Chondrocyte (in vitro differentiated cells): ENCODE results near the gene FTO. TPM values are rescaled to one million over a fixed set of nuclear protein-coding genes. Genes with fewer than 3 reads are reported as not detected.

ENCODE experiments used
- DNase-seq: peaks from one replicate; pipeline ENCODE4 v3.0.0; 2021; ENCODE audit warnings: mixed read lengths, low spot score
- H3K27ac Mint-ChIP-seq: one replicate; pipeline ENCODE4 v1.8.0; 2021; ENCODE audit warnings: mild to moderate bottlenecking, moderate library complexity, mixed read lengths; ENCODE audit not compliant: unreplicated experiment
- H3K27me3 Mint-ChIP-seq: 2 replicates; pipeline ENCODE4 v1.8.0; 2021; ENCODE audit warnings: low read depth, mixed read lengths
- H3K36me3 Mint-ChIP-seq: 2 replicates; pipeline ENCODE4 v1.8.0; 2021; ENCODE audit warnings: low read depth, mixed read lengths
- H3K4me1 Mint-ChIP-seq: 2 replicates; pipeline ENCODE4 v1.8.0; 2021; ENCODE audit warnings: low read depth, mild to moderate bottlenecking, mixed read lengths
- H3K4me3 Mint-ChIP-seq: one replicate; pipeline ENCODE4 v1.8.0; 2021; ENCODE audit warnings: mild to moderate bottlenecking, moderate library complexity, mixed read lengths; ENCODE audit not compliant: unreplicated experiment
- H3K9me3 Mint-ChIP-seq: 2 replicates; pipeline ENCODE4 v1.8.0; 2021; ENCODE audit warnings: low read depth, mixed read lengths
- CTCF ChIP-seq: fragments of 200-600 bp; sonication (generic); IDR thresholded peaks from 2 replicates; pipeline ENCODE4 v1.5.0; 2021; ENCODE audit warnings: antibody characterized with exemption, mild to moderate bottlenecking, moderate library complexity
- total RNA-seq: library from RNA; stranded (reverse); gene quantifications from 3 replicates; pipeline ENCODE4 v1.2.1, GENCODE V29; 2021

Gene FTO
- total RNA-seq, 1 donor from 2014 or later: 85.7 TPM

- TF ChIP-seq CTCF: no peak
- peaks cover 24% of the 10 kb centered on the region for H3K4me1 Mint-ChIP-seq
- H3K36me3 Mint-ChIP-seq: peaks cover 3% of the 10 kb centered on the region
- H3K27ac Mint-ChIP-seq: peak overlapping the region; percentile 83
- H3K27me3 Mint-ChIP-seq: no peaks in the 10 kb centered on the region
- H3K9me3 Mint-ChIP-seq: peaks cover 3% of the 10 kb centered on the region
- H3K4me3 Mint-ChIP-seq: no peak overlapping the region
- no peak for DNase-seq
These were observed 132.7 kb downstream of the FTO start for GRCh38 chr16:53836680-53837079.

- peak overlapping the region; percentile 38 for H3K4me3 Mint-ChIP-seq
- H3K36me3 Mint-ChIP-seq: peaks cover 3% of the 10 kb centered on the region
- peaks cover 3% of the 10 kb centered on the region for H3K9me3 Mint-ChIP-seq
- TF ChIP-seq CTCF: no peak
- H3K4me1 Mint-ChIP-seq: peaks cover 27% of the 10 kb centered on the region
- H3K27me3 Mint-ChIP-seq: no peaks in the 10 kb centered on the region
- H3K27ac Mint-ChIP-seq: peak overlapping the region; percentile 83
- no peak for DNase-seq
These were observed 133.5 kb downstream of the FTO start for GRCh38 chr16:53837426-53837825.

- DNase-seq: no peak
- Mint-ChIP-seq H3K27me3 (no peaks in the 10 kb centered on the region), H3K4me1 (peaks cover 27% of the 10 kb centered on the region), H3K27ac (no peak overlapping the region), H3K4me3 (no peak overlapping the region), H3K9me3 (peaks cover 3% of the 10 kb centered on the region), H3K36me3 (peaks cover 3% of the 10 kb centered on the region)
- TF ChIP-seq CTCF: no peak
These were observed 135.2 kb downstream of the FTO start for GRCh38 chr16:53839150-53839549.

GRCh38 chr16:53840456-53840855 is 136.5 kb downstream of the FTO start:
- no peak for DNase-seq
- no peak for TF ChIP-seq CTCF
- Mint-ChIP-seq H3K36me3 (peaks cover 6% of the 10 kb centered on the region), H3K27me3 (no peaks in the 10 kb centered on the region), H3K27ac (no peak overlapping the region), H3K4me3 (no peak overlapping the region), H3K9me3 (peaks cover 2% of the 10 kb centered on the region), H3K4me1 (peaks cover 27% of the 10 kb centered on the region)

GRCh38 chr16:53841884-53842283 is 137.9 kb downstream of the FTO start:
- peaks cover 4% of the 10 kb centered on the region for H3K36me3 Mint-ChIP-seq
- H3K9me3 Mint-ChIP-seq: no peaks in the 10 kb centered on the region
- TF ChIP-seq CTCF: no peak
- no peak overlapping the region for H3K27ac Mint-ChIP-seq
- no peak overlapping the region for H3K4me3 Mint-ChIP-seq
- no peaks in the 10 kb centered on the region for H3K27me3 Mint-ChIP-seq
- H3K4me1 Mint-ChIP-seq: peaks cover 25% of the 10 kb centered on the region
- DNase-seq: no peak
